DOHH2 (cell line): ENCODE measurements around the gene GRK7.
A peak's percentile ranks its signal among the peaks of the same experiment; 100 is the strongest.

Source experiments
- H3F3A ChIP-seq: fragments of 200-600 bp; sonication (generic), shearing (Covaris generic); 2 replicates; pipeline ENCODE4 v1.6.0; 2016; ENCODE audit warnings: antibody characterized with exemption, mild to moderate bottlenecking; ENCODE audit not compliant: control insufficient read depth, insufficient read depth
- H3K27ac ChIP-seq: fragments of 200-600 bp; sonication (generic); 2 replicates; pipeline ENCODE4 v1.5.1; 2014; ENCODE audit warnings: low read depth, mild to moderate bottlenecking, low read length, moderate library complexity
- H3K27me3 ChIP-seq: fragments of 200-600 bp; sonication (generic); 2 replicates; pipeline ENCODE4 v1.6.1; 2014; ENCODE audit warnings: mild to moderate bottlenecking, low read length, mixed read lengths; ENCODE audit not compliant: control insufficient read depth
- H3K36me3 ChIP-seq: fragments of 200-600 bp; sonication (generic); 2 replicates; pipeline ENCODE4 v1.6.1; 2014; ENCODE audit warnings: mild to moderate bottlenecking, low read length, moderate library complexity, mixed read lengths; ENCODE audit not compliant: control insufficient read depth
- H3K4me1 ChIP-seq: fragments of 200-600 bp; sonication (generic); 2 replicates; pipeline ENCODE4 v1.6.1; 2014; ENCODE audit warnings: mild to moderate bottlenecking, low read length, mixed read lengths; ENCODE audit not compliant: control insufficient read depth
- H3K4me2 ChIP-seq: fragments of 200-600 bp; sonication (generic); 2 replicates; pipeline ENCODE4 v1.6.0; 2014; ENCODE audit warnings: mild to moderate bottlenecking, low read length, moderate library complexity
- H3K4me3 ChIP-seq: fragments of 200-600 bp; sonication (generic); 2 replicates; pipeline ENCODE4 v1.5.1; 2014; ENCODE audit warnings: mild to moderate bottlenecking, low read length, mixed read lengths
- H3K79me2 ChIP-seq: fragments of 200-600 bp; sonication (generic); 2 replicates; pipeline ENCODE4 v1.6.1; 2014; ENCODE audit warnings: mild to moderate bottlenecking, low read length, mixed read lengths; ENCODE audit not compliant: control insufficient read depth
- H3K9me2 ChIP-seq: fragments of 200-600 bp; sonication (generic); replicated peaks from 2 replicates; pipeline ENCODE4 v1.6.1; 2014; ENCODE audit warnings: mild to moderate bottlenecking, low read length, mixed read lengths; ENCODE audit not compliant: control insufficient read depth
- H3K9me3 ChIP-seq: fragments of 200-600 bp; sonication (generic); 2 replicates; pipeline ENCODE4 v1.6.1; 2014; ENCODE audit warnings: antibody characterized with exemption, low read length, mixed read lengths; ENCODE audit not compliant: control insufficient read depth, insufficient read depth
- H4K20me1 ChIP-seq: fragments of 200-600 bp; sonication (generic); 2 replicates; pipeline ENCODE4 v1.6.0; 2014; ENCODE audit warnings: low read depth, mild to moderate bottlenecking, antibody characterized with exemption, low read length, moderate library complexity; ENCODE audit not compliant: control insufficient read depth, insufficient read depth
- CTCF ChIP-seq: fragments of 200-600 bp; sonication (generic); IDR thresholded peaks from one replicate; pipeline ENCODE4 v1.5.1; 2014; ENCODE audit warnings: antibody characterized with exemption, mild to moderate bottlenecking, low read depth, low read length; ENCODE audit not compliant: poor library complexity, severe bottlenecking
- EZH2phosphoT487 ChIP-seq: fragments of 200-600 bp; sonication (generic); IDR thresholded peaks from 2 replicates; pipeline ENCODE4 v1.6.1; 2017; ENCODE audit warnings: borderline replicate concordance, mild to moderate bottlenecking, antibody characterized with exemption, low read length, moderate library complexity, mixed read lengths

Gene GRK7

GRCh38 chr3:141735770-141736465 is 27.3 kb upstream of the GRK7 start:
- Histone ChIP-seq H3K4me1 (peaks cover 35% of the 10 kb centered on the region), H4K20me1 (peaks cover 5% of the 10 kb centered on the region; the same call in 1 of the 2 replicates), H3K27me3 (no peaks in the 10 kb centered on the region), H3K36me3 (peaks cover 20% of the 10 kb centered on the region), H3K4me2 (no peak overlapping the region), H3K4me3 (no peak overlapping the region), H3K79me2 (peaks cover 28% of the 10 kb centered on the region), H3K9me2 (no peaks in the 10 kb centered on the region), H3K27ac (no peak overlapping the region), H3F3A (peaks cover 6% of the 10 kb centered on the region; the same call in 1 of the 2 replicates), H3K9me3 (no peaks in the 10 kb centered on the region)
- TF ChIP-seq CTCF (no peak), EZH2phosphoT487 (no peak)

- H3K4me3 ChIP-seq: peak overlapping the region; percentile 44
- peaks cover 40% of the 10 kb centered on the region for H3K4me1 ChIP-seq
- peaks cover 6% of the 10 kb centered on the region; the same call in 1 of the 2 replicates for H3F3A ChIP-seq
- H3K27ac ChIP-seq: peak overlapping the region; percentile 58
- no peaks in the 10 kb centered on the region for H3K9me3 ChIP-seq
- H3K27me3 ChIP-seq: no peaks in the 10 kb centered on the region
- peaks cover 26% of the 10 kb centered on the region for H3K36me3 ChIP-seq
- H4K20me1 ChIP-seq: peaks cover 5% of the 10 kb centered on the region; the same call in 1 of the 2 replicates
- no peaks in the 10 kb centered on the region for H3K9me2 ChIP-seq
- TF ChIP-seq CTCF (no peak), EZH2phosphoT487 (no peak)
- H3K79me2 ChIP-seq: peaks cover 40% of the 10 kb centered on the region
- peak overlapping the region; percentile 73 for H3K4me2 ChIP-seq
These were observed 26.1 kb upstream of the GRK7 start for GRCh38 chr3:141737093-141737492.

GRCh38 chr3:141737678-141738021 is 25.6 kb upstream of the GRK7 start:
- Histone ChIP-seq H3K36me3 (peaks cover 30% of the 10 kb centered on the region), H3K9me3 (no peaks in the 10 kb centered on the region), H3K27me3 (no peaks in the 10 kb centered on the region), H3F3A (peaks cover 6% of the 10 kb centered on the region; the same call in 1 of the 2 replicates), H3K27ac (peak overlapping the region; percentile 58), H3K4me3 (peak overlapping the region; percentile 60), H4K20me1 (peaks cover 5% of the 10 kb centered on the region; the same call in 1 of the 2 replicates), H3K4me1 (peaks cover 40% of the 10 kb centered on the region), H3K9me2 (no peaks in the 10 kb centered on the region), H3K79me2 (peaks cover 46% of the 10 kb centered on the region), H3K4me2 (peak overlapping the region; percentile 73)
- no peak for TF ChIP-seq EZH2phosphoT487
